ENCODE data around the gene IQGAP3.

GRCh38 chr1:156551869-156552268 lies 20.5 kb downstream of the IQGAP3 start:
- no peak for TF ChIP-seq CTCF (IDR thresholded peaks at IDR 0.05)
- no peak for TF ChIP-seq ZFX (IDR thresholded peaks at IDR 0.05; ENCODE audit: borderline replicate concordance)

Data from 22Rv1 (cell line).